GM18499 (cell line): Measurements from ENCODE around the gene NANS.
A peak's percentile ranks its signal among the peaks of the same experiment; 100 is the strongest.
"Not testable (repeated sequence)": the region's sequence is repeated elsewhere in the genome, so short reads cannot be mapped to it uniquely, and the experiment has no call there.

Experiments
- ATAC-seq: cut with Tn5 transposase; IDR thresholded peaks from one replicate; pipeline ENCODE4 v1.9.1; 2021; ENCODE audit warnings: moderate number of reproducible peaks; ENCODE audit not compliant: insufficient read depth, unreplicated experiment

NANS gene

GRCh38 chr9:98056269-98057137 lies at the start of gene NANS:
NANS (plus strand) TSS chr9:98056732; CDS start chr9:98056809, 77 bp downstream.
- ATAC-seq = peak; percentile 75

GRCh38 chr9:98007251-98007928 lies 49.1 kb upstream of the NANS start:
- no peak for ATAC-seq

- no peak for ATAC-seq
Observed at GRCh38 chr9:98008764-98009163, 47.8 kb upstream of the NANS start.

- ATAC-seq = no peak
Observed at GRCh38 chr9:98009437-98009836, 47.1 kb upstream of the NANS start.

- no peak for ATAC-seq
Observed at GRCh38 chr9:98009936-98010335, 46.6 kb upstream of the NANS start.

GRCh38 chr9:98010445-98010844 lies 46.1 kb upstream of the NANS start:
- peak; percentile 54 for ATAC-seq

- no peak for ATAC-seq
Observed at GRCh38 chr9:98011122-98011521, 45.4 kb upstream of the NANS start.

- no peak for ATAC-seq
Observed at GRCh38 chr9:98016137-98016680, 40.3 kb upstream of the NANS start.

GRCh38 chr9:98017306-98017705 lies 39.2 kb upstream of the NANS start:
- no peak for ATAC-seq

- ATAC-seq = no peak
Observed at GRCh38 chr9:98018347-98018746, 38.2 kb upstream of the NANS start.

- ATAC-seq = no peak
Observed at GRCh38 chr9:98019098-98019497, 37.4 kb upstream of the NANS start.

- not testable (repeated sequence) for ATAC-seq
Observed at GRCh38 chr9:98019869-98020268, 36.7 kb upstream of the NANS start.

- no peak for ATAC-seq
Observed at GRCh38 chr9:98020476-98021145, 35.9 kb upstream of the NANS start.

GRCh38 chr9:98021306-98022040 lies 35.1 kb upstream of the NANS start:
- ATAC-seq = no peak

GRCh38 chr9:98022447-98022846 lies 34.1 kb upstream of the NANS start:
- ATAC-seq = no peak

GRCh38 chr9:98024702-98025101 lies 31.8 kb upstream of the NANS start:
- no peak for ATAC-seq

- no peak for ATAC-seq
Observed at GRCh38 chr9:98031169-98031568, 25.4 kb upstream of the NANS start.

GRCh38 chr9:98031935-98032334 lies 24.6 kb upstream of the NANS start:
- no peak for ATAC-seq

GRCh38 chr9:98034593-98035546 lies 21.7 kb upstream of the NANS start:
- ATAC-seq = no peak
